Left ventricle myocardium inferior (tissue), 1 donor: ENCODE measurements around the gene PTMA. TPM values are rescaled to one million over a fixed set of nuclear protein-coding genes. Genes with fewer than 3 reads are reported as not detected.

ENCODE experiments used
- DNase-seq: peaks from one replicate; pipeline ENCODE4 v3.0.0-alpha.2; 2020
- H3K27ac ChIP-seq: fragments of 200-600 bp; replicated peaks from 2 replicates; pipeline ENCODE4 v1.8.0; 2021
- H3K27me3 ChIP-seq: fragments of 200-600 bp; 2 replicates; pipeline ENCODE4 v1.8.0; 2021; ENCODE audit warnings: low read depth
- H3K36me3 ChIP-seq: fragments of 200-600 bp; 2 replicates; pipeline ENCODE4 v1.8.0; 2021
- H3K4me1 ChIP-seq: fragments of 200-600 bp; 2 replicates; pipeline ENCODE4 v1.8.0; 2021
- H3K4me3 ChIP-seq: fragments of 200-600 bp; 2 replicates; pipeline ENCODE4 v1.8.0; 2021; ENCODE audit warnings: mild to moderate bottlenecking, moderate library complexity
- H3K9me3 ChIP-seq: fragments of 200-600 bp; replicated peaks from 2 replicates; pipeline ENCODE4 v1.8.0; 2021
- CTCF ChIP-seq: fragments of 200-600 bp; IDR thresholded peaks from 2 replicates; pipeline ENCODE4 v1.8.0; 2021; ENCODE audit warnings: antibody characterized with exemption, mild to moderate bottlenecking, borderline replicate concordance
- intact Hi-C: fragments of 100-400 bp; cut with micrococcal nuclease; formaldehyde crosslinking; loops from one replicate; pipeline ENCODE4 v1.11.0; 2022
- total RNA-seq: library from RNA; stranded (reverse); fragmentation: NEBNext Ultra II Directional; extraction: Animal tissue kit (Norgen Biotek cat#: 25700); gene quantifications from one replicate; pipeline ENCODE4 v1.2.1, GENCODE V29; 2021
- donor health status: DM: no; HTN: yes; CAD: no; lungs with severe emphysema.

Gene PTMA
- total RNA-seq, 1 donor from 2014 or later: 209 TPM

- intact Hi-C loops: no loop called here
- no peak overlapping the region for H3K4me3 ChIP-seq
- H3K4me1 ChIP-seq: peaks cover 12% of the 10 kb centered on the region
- H3K36me3 ChIP-seq: no peaks in the 10 kb centered on the region
- H3K9me3 ChIP-seq: no peaks in the 10 kb centered on the region
- no peak for TF ChIP-seq CTCF
- H3K27me3 ChIP-seq: no peaks in the 10 kb centered on the region
- H3K27ac ChIP-seq: no peak overlapping the region
- DNase-seq: no peak
Observed at GRCh38 chr2:231722721-231723307, 14.5 kb downstream of the PTMA start.

- H3K27ac ChIP-seq: no peak overlapping the region
- DNase-seq: no peak
- H3K4me3 ChIP-seq: no peak overlapping the region
- peaks cover 10% of the 10 kb centered on the region for H3K4me1 ChIP-seq
- no peaks in the 10 kb centered on the region for H3K27me3 ChIP-seq
- intact Hi-C loops: no loop called here
- no peaks in the 10 kb centered on the region for H3K36me3 ChIP-seq
- H3K9me3 ChIP-seq: no peaks in the 10 kb centered on the region
- TF ChIP-seq CTCF: no peak
Observed at GRCh38 chr2:231725476-231725875, 17.2 kb downstream of the PTMA start.

GRCh38 chr2:231726276-231726675, 18.0 kb downstream of the PTMA start:
- H3K36me3 ChIP-seq: no peaks in the 10 kb centered on the region
- no peak for TF ChIP-seq CTCF

GRCh38 chr2:231727621-231728020, 19.3 kb downstream of the PTMA start:
- no peak for DNase-seq
- no peak for TF ChIP-seq CTCF
- H3K4me1 ChIP-seq: peaks cover 10% of the 10 kb centered on the region
- H3K36me3 ChIP-seq: peaks cover 5% of the 10 kb centered on the region
- intact Hi-C loops: no loop called here
- H3K27ac ChIP-seq: no peak overlapping the region
- no peaks in the 10 kb centered on the region for H3K27me3 ChIP-seq
- no peak overlapping the region for H3K4me3 ChIP-seq
- H3K9me3 ChIP-seq: no peaks in the 10 kb centered on the region

More at GRCh38 chr2:231726276-231726675, 18.0 kb downstream of the PTMA start:
- peaks cover 10% of the 10 kb centered on the region for H3K4me1 ChIP-seq
- no peak for DNase-seq
- no peak overlapping the region for H3K27ac ChIP-seq
- intact Hi-C loops: no loop called here
- no peaks in the 10 kb centered on the region for H3K9me3 ChIP-seq
- no peaks in the 10 kb centered on the region for H3K27me3 ChIP-seq
- H3K4me3 ChIP-seq: no peak overlapping the region

GRCh38 chr2:231732604-231733003, 24.3 kb downstream of the PTMA start:
- Histone ChIP-seq H3K4me3 (no peak overlapping the region), H3K4me1 (no peaks in the 10 kb centered on the region), H3K36me3 (peaks cover 41% of the 10 kb centered on the region), H3K27ac (no peak overlapping the region), H3K9me3 (no peaks in the 10 kb centered on the region), H3K27me3 (no peaks in the 10 kb centered on the region)
- intact Hi-C loops: no loop called here
- no peak for TF ChIP-seq CTCF
- no peak for DNase-seq
